ENCODE data around the gene FAM72C. TPM values are rescaled to one million over a fixed set of nuclear protein-coding genes. Genes with fewer than 3 reads are reported as not detected.
"Not testable (repeated sequence)": the region's sequence is repeated elsewhere in the genome, so short reads cannot be mapped to it uniquely, and the experiment has no call there.

Gene FAM72C
- polyA plus RNA-seq (ENCODE audit: low read depth in 6 of 6) = under 1 TPM in 1 of 6 donors, not detected in 5; 0.20 TPM

DNA sequence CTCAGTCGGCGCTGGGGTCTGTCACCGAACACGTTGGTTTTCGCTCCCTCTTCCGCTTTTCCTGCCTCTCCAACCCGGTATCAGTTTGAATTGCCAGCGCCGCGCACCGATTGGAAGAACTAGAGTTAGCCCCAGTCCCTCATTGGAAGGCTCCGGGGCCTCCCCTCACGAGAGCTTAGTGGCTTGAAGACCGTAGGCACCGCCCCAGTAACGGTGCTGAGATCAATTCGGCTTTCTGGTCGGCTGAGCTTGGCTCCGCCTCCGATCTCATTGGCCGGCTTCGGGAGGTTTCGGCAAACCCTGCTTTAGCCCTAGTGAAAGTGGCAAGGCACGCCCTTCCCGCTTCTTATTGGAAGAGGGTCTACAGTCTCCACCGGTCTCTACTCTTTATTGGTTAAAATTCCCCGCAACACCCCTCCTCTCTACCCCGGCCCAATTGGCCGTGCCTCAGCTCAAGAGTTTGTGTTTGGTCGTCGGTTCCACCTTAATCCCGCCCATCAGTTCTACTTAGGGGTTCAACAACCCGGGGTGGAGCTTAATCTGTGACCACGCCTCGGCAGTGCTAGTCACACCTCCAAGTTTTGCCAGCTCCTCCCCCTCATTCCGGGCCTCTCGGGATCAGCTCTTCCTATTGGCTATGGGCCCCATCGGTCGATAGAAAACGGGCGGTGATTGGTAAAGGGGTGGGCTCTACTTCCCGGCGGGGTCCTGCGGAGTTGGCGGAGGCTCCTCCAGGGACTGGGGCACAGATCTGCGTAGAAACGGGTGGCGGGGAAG is at the start of gene FAM72C:
FAM72C (minus strand) TSS at position 63 of the 777 bp plus-strand sequence. CDS start 845 bp downstream, outside the sequence.
- ATAC-seq (ENCODE audit: low read depth in 2 of 2) = peak; percentile 76 to 80
- DNase-seq, H3K9me3 Mint-ChIP-seq, H3K27ac Mint-ChIP-seq, H3K4me1 Mint-ChIP-seq, H3K27me3 Mint-ChIP-seq, H3K4me3 Mint-ChIP-seq, H3K36me3 Mint-ChIP-seq: not testable (repeated sequence)

DNA sequence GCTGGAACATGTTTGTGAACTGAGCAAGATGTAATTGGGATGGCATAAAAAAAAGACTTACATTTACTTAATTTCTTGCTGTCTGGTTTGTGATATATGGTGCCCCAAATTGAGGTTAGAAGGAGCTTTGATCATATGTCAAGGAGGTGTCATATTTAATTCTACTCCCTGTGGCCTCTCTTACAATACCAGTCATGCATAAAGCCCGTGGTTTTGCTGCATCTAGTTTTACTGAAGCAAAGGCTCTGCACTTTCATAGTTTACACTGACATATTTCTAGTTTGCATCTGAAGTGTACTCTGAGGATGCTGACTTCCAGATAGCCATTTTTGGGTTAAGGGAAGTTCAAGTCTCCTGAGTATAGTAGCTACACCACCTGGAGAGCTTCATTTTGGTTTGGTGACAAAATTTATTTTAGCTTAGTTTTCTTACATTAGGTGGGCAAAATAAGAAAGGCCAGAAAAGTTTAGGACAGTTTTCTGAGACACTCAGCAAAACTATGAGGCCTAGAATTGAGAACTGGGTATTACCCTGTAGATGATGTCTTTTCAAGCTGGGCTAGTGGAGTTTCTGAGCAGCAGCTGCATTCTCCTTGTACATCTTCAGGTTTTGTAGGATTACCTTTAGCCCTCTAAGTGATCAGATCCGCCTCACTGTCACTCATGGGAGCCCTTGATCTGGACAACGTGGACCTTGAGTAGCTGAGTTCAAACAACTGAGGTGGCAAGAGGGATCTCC is 48.4 kb upstream of the FAM72C start:
- H3K4me1 Mint-ChIP-seq, H3K4me3 Mint-ChIP-seq, H3K27ac Mint-ChIP-seq, H3K9me3 Mint-ChIP-seq, H3K36me3 Mint-ChIP-seq, H3K27me3 Mint-ChIP-seq, DNase-seq: not testable (repeated sequence)
- peak; percentile 90 to 91 for ATAC-seq (ENCODE audit: low read depth in 2 of 2)

DNA sequence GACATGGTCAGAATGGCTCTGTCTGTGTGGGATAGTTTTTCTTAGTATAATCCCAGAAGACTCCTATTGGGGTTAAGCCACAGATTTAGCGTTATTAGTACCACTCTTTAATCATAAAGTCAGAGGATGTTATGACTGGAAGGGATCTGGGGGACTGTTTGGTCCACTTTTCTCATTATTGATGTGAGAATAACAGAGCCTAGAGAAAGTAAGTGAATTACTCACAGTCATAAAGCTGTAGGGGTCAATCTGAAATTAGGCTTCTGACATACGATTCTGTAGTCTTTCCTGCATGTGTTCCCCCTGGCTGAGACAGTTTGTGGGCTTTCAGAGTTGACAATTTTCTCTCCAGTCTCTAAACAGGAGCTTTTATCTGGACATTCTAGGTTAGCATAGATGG is 47.3 kb upstream of the FAM72C start:
- ATAC-seq (ENCODE audit: low read depth in 2 of 2); H3K4me1 Mint-ChIP-seq; H3K36me3 Mint-ChIP-seq; H3K27ac Mint-ChIP-seq; H3K9me3 Mint-ChIP-seq; H3K27me3 Mint-ChIP-seq; H3K4me3 Mint-ChIP-seq; DNase-seq: not testable (repeated sequence)

DNA sequence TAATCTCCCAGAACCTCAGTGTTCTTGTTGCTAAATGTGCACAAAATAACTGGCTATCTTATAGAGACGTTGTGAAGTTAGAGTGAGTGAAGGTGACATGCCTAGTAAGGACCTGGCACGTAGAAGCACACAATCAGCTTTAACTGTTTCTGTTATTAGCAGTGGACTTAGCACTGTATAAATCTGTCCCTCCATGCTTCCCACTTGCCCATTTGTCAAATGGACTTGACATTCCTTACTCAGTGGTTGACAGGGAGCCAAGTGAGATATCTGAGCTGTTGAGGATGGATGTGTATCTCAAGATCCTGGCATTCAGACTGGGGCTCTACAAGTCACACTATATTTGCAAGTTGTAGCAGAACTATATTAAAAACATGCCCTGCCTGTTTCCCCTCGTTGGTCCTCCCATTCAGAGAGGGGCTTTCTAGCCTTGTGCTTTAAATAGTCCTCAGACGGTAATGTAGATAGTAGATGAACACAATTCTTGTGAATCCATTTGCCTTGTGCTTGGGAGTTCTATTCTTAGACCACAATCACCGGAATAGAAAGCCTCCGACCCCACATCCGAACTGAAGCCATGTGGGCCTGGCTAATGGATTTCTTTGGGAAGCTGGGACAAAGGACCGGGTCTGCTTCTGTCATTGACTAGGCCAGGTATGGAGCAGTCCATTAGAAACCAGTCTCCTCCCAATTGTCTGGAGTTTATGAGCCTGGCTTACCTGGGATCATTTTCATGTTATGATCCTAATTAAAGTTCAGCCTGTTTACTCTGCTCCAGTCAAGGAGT is 43.6 kb upstream of the FAM72C start:
- DNase-seq; H3K27me3 Mint-ChIP-seq; ATAC-seq (ENCODE audit: low read depth in 2 of 2); H3K9me3 Mint-ChIP-seq; H3K36me3 Mint-ChIP-seq; H3K27ac Mint-ChIP-seq; H3K4me1 Mint-ChIP-seq; H3K4me3 Mint-ChIP-seq: not testable (repeated sequence)

DNA sequence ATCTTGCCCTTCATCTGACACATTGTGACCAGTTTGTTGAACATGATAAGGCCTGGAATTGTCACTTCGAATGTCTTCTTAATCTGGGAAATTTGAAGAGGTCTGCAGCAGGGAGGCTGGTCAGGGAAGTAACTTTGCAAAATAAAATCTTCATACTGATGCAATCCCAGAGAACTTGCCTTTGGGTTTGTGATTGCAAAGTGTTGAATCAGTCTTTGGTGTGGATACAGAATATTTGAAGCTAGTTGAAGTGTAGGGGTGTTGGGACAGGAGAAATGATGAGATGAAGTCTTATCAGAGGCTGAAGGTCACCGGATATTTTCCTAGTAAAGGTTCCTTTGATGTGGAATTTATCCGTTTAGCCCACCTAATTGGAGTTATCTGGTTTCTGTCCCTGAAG is 42.7 kb upstream of the FAM72C start:
- H3K4me3 Mint-ChIP-seq; H3K27ac Mint-ChIP-seq; H3K27me3 Mint-ChIP-seq; H3K9me3 Mint-ChIP-seq; ATAC-seq (ENCODE audit: low read depth in 2 of 2); DNase-seq; H3K4me1 Mint-ChIP-seq; H3K36me3 Mint-ChIP-seq: not testable (repeated sequence)

DNA sequence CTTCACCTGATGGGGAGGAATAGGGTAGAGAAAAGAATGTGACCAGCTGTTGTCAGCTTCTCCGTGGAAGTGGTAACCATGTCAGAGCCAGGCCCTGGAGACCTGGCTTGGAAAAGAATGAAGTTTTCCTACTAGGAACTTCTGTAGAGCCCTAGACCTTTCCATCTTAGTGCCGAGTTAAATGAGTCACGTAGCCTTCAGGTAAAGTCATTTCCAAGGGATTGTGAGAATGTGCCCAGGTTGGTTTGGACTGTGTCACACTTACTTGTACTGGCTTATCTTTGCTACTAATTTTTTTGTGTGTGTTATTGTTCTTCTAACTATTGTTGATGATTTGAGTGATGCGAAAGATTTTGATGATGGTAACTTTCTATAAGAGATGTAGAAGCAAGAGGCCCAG is 42.3 kb upstream of the FAM72C start:
- DNase-seq; ATAC-seq (ENCODE audit: low read depth in 2 of 2); H3K36me3 Mint-ChIP-seq; H3K4me3 Mint-ChIP-seq; H3K9me3 Mint-ChIP-seq; H3K4me1 Mint-ChIP-seq; H3K27ac Mint-ChIP-seq; H3K27me3 Mint-ChIP-seq: not testable (repeated sequence)

DNA sequence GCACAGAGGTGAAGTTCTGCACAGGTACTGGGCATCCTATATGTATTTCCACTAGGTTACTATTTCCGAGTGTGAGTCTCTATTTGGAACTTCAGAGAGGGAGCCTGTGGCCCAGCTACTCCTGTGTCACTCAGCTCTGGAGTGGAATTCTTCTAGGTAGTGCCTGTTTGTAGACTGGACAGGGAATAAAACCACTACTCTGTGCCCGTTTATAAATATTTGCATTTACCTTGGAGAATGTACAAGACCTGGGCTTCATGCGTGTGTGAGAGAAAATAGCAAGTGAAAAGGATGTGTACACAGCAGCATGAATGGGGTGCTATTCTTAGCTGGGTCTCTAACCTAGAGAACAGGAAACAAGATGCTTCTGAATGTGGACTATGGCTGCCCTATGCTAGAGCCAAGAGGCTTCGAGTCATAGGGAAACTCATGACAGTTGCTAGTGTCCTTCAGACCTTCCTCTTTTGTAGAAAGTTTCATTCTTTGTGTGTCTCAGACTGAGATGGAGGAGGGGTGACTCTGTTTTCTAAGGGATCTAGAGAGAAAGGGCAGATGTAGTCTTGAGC is 40.5 kb upstream of the FAM72C start:
- H3K4me1 Mint-ChIP-seq, H3K4me3 Mint-ChIP-seq, DNase-seq, H3K27me3 Mint-ChIP-seq, H3K27ac Mint-ChIP-seq, H3K36me3 Mint-ChIP-seq, H3K9me3 Mint-ChIP-seq: not testable (repeated sequence)
- peak; percentile 91 to 92 for ATAC-seq (ENCODE audit: low read depth in 2 of 2)

DNA sequence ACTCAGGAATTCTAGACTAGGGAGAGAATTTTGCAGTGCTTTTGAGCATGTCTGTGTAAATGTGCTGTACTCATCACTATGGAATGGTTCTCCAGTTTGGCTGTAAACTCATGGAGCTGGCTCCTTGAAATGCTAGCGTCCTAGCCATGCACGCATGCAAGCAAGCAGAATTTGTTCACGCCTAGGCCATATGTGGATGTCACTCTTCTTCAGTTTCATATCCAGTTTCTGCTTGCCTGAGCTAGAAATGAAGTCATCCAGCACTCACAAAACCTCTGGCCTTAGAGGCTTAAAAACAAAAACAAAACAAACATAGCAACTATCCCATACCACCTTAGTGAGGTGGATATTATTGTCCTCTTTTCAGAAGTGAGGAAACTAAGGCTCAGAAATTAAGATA is 37.6 kb upstream of the FAM72C start:
- not testable (repeated sequence) for H3K27ac Mint-ChIP-seq, H3K4me1 Mint-ChIP-seq, H3K27me3 Mint-ChIP-seq, H3K9me3 Mint-ChIP-seq, H3K4me3 Mint-ChIP-seq, DNase-seq, H3K36me3 Mint-ChIP-seq
- peak; percentile 66 for ATAC-seq (ENCODE audit: low read depth in 2 of 2)

DNA sequence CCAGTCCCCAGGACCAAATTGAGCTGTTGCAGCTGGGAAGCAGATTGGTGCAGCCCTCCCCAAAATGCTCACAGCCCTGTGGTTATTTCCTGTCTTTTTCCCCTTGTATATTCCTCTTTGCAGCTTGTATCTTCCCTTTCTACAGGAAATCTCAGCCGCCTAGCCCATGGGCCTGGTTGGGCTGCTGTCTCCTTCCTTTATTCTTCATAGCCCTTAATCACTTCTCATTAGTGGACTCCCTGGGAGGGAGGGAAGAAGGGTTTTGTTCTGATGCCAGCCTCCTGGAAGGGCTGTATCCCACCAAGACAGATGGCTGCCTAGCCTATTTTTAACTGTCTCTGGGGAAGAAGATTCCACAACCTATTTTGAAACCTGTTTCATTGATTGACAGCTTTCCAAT is 32.5 kb upstream of the FAM72C start:
- H3K27me3 Mint-ChIP-seq; H3K27ac Mint-ChIP-seq; H3K4me3 Mint-ChIP-seq; H3K4me1 Mint-ChIP-seq; DNase-seq; H3K9me3 Mint-ChIP-seq; H3K36me3 Mint-ChIP-seq; ATAC-seq (ENCODE audit: low read depth in 2 of 2): not testable (repeated sequence)

DNA sequence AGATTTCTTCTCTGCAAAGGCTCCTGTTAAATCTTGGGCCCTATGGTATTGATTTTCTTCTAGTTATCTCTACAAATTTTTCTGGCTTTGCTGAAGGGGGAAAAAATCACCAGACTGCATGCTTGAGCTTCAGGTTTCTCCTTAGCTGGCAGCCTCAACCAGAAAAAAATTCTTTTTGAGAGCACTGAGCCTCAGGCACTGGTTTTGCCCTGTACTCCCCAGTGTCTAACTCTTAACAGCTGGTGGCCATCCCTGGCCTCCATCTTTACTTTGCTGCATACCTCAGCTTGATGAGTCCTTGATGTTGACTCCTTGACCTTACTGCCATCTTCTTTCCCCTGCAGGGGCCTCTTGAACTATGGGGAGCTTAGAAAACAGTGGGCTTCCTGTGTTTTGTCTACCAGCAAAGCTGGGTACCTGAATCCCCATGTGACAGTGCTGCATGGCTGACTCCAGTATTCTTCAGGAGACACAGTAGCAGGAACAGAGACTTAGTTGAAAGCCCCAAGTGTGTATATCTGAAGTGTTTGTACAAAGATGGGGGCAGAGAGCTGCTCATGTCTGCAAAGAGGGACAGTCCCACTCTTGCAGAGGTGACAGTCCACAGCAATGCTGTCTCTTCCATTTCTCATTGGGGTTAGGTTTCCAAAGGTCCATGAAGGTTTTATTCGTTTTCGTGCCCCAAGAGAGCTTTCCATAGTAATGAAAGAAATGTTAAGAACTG is 31.7 kb upstream of the FAM72C start:
- not testable (repeated sequence) for H3K4me3 Mint-ChIP-seq, H3K9me3 Mint-ChIP-seq, H3K4me1 Mint-ChIP-seq, DNase-seq, H3K27me3 Mint-ChIP-seq, H3K27ac Mint-ChIP-seq, H3K36me3 Mint-ChIP-seq
- peak; percentile 15 to 18 for ATAC-seq (ENCODE audit: low read depth in 2 of 2)

DNA sequence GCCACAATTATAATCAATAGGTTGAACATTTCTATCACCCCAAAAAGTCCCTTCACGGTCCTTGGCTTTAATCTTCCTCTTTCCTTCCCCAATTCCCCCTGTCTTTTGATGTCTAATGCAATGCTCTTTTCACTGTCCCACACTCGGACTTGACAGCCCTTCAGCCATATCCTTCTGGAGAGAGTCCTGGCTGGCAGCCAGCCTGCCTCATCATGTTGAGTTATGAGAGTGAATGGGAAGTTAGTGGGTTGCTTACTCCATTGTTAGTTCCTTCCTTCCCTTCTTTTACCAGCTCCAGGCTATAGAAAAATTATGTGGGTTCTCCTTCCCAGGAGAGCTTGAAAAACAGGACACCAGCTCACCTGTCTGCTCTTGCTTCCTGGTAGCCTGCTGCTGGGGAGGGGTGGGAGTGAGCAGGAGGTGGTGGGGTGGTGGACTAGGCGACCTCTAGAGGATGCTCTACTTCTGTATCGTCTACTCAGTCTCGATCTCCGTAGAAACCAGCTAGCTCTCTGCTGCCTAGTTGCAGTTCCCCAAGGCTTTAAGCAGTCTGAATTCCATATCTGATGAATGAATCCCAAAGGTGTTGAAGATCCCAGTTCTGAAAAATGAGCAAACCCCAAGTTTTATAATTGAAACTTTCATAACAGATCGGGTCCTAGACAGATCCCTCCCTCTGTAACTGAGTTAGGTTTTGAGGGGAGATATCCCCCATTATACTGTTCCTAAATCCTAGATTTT is 30.5 kb upstream of the FAM72C start:
- H3K27me3 Mint-ChIP-seq, H3K4me3 Mint-ChIP-seq, H3K4me1 Mint-ChIP-seq, H3K9me3 Mint-ChIP-seq, H3K36me3 Mint-ChIP-seq, DNase-seq: not testable (repeated sequence)
- ATAC-seq (ENCODE audit: low read depth in 2 of 2) = peak; percentile 96 to 97
- peak overlapping the region in 1 of 6 donors; percentile 67 for H3K27ac Mint-ChIP-seq

DNA sequence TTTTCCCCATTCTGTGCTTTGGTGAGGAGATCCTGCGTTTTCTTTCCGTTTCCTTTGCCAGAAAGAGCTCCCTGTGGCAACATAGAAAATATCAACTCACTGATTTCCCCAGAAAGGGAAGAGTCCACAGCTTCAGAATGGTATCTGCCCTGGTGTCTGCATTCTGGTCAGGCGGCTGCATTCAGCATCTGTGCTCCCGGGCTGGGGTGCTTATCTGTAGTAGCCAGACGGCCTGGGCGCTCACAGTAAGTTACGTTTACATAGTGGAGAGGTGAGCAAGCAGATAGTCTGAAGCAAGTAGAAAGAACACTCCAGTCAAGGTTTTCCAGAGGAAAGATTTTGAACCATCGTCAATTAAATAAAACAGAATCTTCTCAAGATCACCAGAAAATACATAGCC is 29.3 kb upstream of the FAM72C start:
- H3K9me3 Mint-ChIP-seq; DNase-seq; H3K4me1 Mint-ChIP-seq; H3K36me3 Mint-ChIP-seq; ATAC-seq (ENCODE audit: low read depth in 2 of 2); H3K27me3 Mint-ChIP-seq; H3K4me3 Mint-ChIP-seq: not testable (repeated sequence)
- H3K27ac Mint-ChIP-seq = peak overlapping the region in 1 of 6 donors; percentile 81
